OCI-LY7 (cell line): ENCODE data around the gene CDC34.

Experiments used
- EZH2phosphoT487 ChIP-seq: fragments of 200-600 bp; sonication (generic); IDR thresholded peaks from 2 replicates; pipeline ENCODE4 v1.6.1; 2018; ENCODE audit warnings: low read depth, borderline replicate concordance, mild to moderate bottlenecking, mixed run types, antibody characterized with exemption, low read length, moderate library complexity, mixed read lengths
- TF ChIP-seq, protein P1 (sequence below): fragments of 200-600 bp; sonication (generic); conservative IDR thresholded peaks from 2 replicates; pipeline ENCODE4 v1.5.1; 2014; ENCODE audit warnings: mild to moderate bottlenecking, antibody characterized with exemption, low read length, moderate library complexity, mixed read lengths

GRCh38 chr19:555474-555808, 23.9 kb downstream of the CDC34 start:
- TF ChIP-seq, protein P1, sequence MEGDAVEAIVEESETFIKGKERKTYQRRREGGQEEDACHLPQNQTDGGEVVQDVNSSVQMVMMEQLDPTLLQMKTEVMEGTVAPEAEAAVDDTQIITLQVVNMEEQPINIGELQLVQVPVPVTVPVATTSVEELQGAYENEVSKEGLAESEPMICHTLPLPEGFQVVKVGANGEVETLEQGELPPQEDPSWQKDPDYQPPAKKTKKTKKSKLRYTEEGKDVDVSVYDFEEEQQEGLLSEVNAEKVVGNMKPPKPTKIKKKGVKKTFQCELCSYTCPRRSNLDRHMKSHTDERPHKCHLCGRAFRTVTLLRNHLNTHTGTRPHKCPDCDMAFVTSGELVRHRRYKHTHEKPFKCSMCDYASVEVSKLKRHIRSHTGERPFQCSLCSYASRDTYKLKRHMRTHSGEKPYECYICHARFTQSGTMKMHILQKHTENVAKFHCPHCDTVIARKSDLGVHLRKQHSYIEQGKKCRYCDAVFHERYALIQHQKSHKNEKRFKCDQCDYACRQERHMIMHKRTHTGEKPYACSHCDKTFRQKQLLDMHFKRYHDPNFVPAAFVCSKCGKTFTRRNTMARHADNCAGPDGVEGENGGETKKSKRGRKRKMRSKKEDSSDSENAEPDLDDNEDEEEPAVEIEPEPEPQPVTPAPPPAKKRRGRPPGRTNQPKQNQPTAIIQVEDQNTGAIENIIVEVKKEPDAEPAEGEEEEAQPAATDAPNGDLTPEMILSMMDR = no peak
- TF ChIP-seq EZH2phosphoT487 = no peak
